Measurements from ENCODE around the gene TNNI2. TPM values are rescaled to one million over a fixed set of nuclear protein-coding genes. Genes with fewer than 3 reads are reported as not detected.

TNNI2 gene
- total RNA-seq, 4 donors from 2014 or later, result 1,499 to 3,728 (median 2,254) TPM

- TF ChIP-seq POLR2A (IDR thresholded peaks at IDR 0.05) (no peak), CTCF (IDR thresholded peaks at IDR 0.05 in 4 of 5, conservative IDR thresholded peaks at IDR 0.05 in 1 of 5) (no peak)
Observed at GRCh38 chr11:1814691-1815090, 24.1 kb upstream of the TNNI2 start.

GRCh38 chr11:1815311-1815710 is 23.5 kb upstream of the TNNI2 start:
- Histone ChIP-seq H3K4me3 (no peak overlapping the region), H3K9me3 (peaks cover 0 to 3% (median 0%) of the 10 kb centered on the region in 3 donors), H3K4me1 (no peaks in the 10 kb centered on the region), H3K27me3 (peaks cover 0 to 9% (median 6%) of the 10 kb centered on the region in 3 donors), H3K27ac (no peak overlapping the region), H3K36me3 (no peaks in the 10 kb centered on the region)
- in situ Hi-C loops (cut with MboI; ENCODE audit: low sequenced_read_pairs in 4 of 4), result no loop called here
- DNase-seq, result no peak
- intact Hi-C loops (cut with DNase I; ENCODE audit: low total_unique reads), result no loop called here
- no peak for ATAC-seq
- TF ChIP-seq POLR2A (IDR thresholded peaks at IDR 0.05), result no peak
- TF ChIP-seq CTCF (IDR thresholded peaks at IDR 0.05 in 4 of 5, conservative IDR thresholded peaks at IDR 0.05 in 1 of 5), result no peak

More at GRCh38 chr11:1814691-1815090, 24.1 kb upstream of the TNNI2 start:
- ATAC-seq (no peak), DNase-seq (no peak)
- Histone ChIP-seq H3K27me3 (peaks cover 0 to 9% (median 6%) of the 10 kb centered on the region in 3 donors), H3K36me3 (no peaks in the 10 kb centered on the region), H3K4me1 (no peaks in the 10 kb centered on the region), H3K4me3 (no peak overlapping the region), H3K9me3 (peaks cover 0 to 3% (median 0%) of the 10 kb centered on the region in 3 donors), H3K27ac (no peak overlapping the region)
- intact Hi-C loops (cut with DNase I; ENCODE audit: low total_unique reads), result no loop called here
- in situ Hi-C loops (cut with MboI; ENCODE audit: low sequenced_read_pairs in 4 of 4), result no loop called here

GRCh38 chr11:1815751-1816150 is 23.0 kb upstream of the TNNI2 start:
- in situ Hi-C loops (cut with MboI; ENCODE audit: low sequenced_read_pairs in 4 of 4) (no loop called here), intact Hi-C loops (cut with DNase I; ENCODE audit: low total_unique reads) (no loop called here)
- peaks cover 0 to 9% (median 6%) of the 10 kb centered on the region in 3 donors for H3K27me3 ChIP-seq
- no peak for DNase-seq
- H3K36me3 ChIP-seq, result no peaks in the 10 kb centered on the region
- TF ChIP-seq POLR2A (IDR thresholded peaks at IDR 0.05) (no peak), CTCF (IDR thresholded peaks at IDR 0.05 in 4 of 5, conservative IDR thresholded peaks at IDR 0.05 in 1 of 5) (no peak)
- H3K9me3 ChIP-seq, result peaks cover 0 to 3% (median 0%) of the 10 kb centered on the region in 3 donors
- no peak for ATAC-seq
- H3K4me3 ChIP-seq, result no peak overlapping the region
- H3K27ac ChIP-seq, result no peak overlapping the region
- no peaks in the 10 kb centered on the region for H3K4me1 ChIP-seq

GRCh38 chr11:1817000-1817399 is 21.8 kb upstream of the TNNI2 start:
- ATAC-seq (no peak), DNase-seq (no peak)
- H3K9me3 ChIP-seq, result peaks cover 0 to 3% (median 0%) of the 10 kb centered on the region in 3 donors
- intact Hi-C loops (cut with DNase I; ENCODE audit: low total_unique reads) (no loop called here), in situ Hi-C loops (cut with MboI; ENCODE audit: low sequenced_read_pairs in 4 of 4) (no loop called here)
- H3K27ac ChIP-seq, result no peak overlapping the region
- TF ChIP-seq POLR2A (IDR thresholded peaks at IDR 0.05) (no peak), CTCF (IDR thresholded peaks at IDR 0.05 in 4 of 5, conservative IDR thresholded peaks at IDR 0.05 in 1 of 5) (no peak)
- no peak overlapping the region for H3K4me3 ChIP-seq
- no peaks in the 10 kb centered on the region for H3K4me1 ChIP-seq
- H3K36me3 ChIP-seq, result no peaks in the 10 kb centered on the region
- peaks cover 0 to 6% (median 4%) of the 10 kb centered on the region in 3 donors for H3K27me3 ChIP-seq

GRCh38 chr11:1817511-1817910 is 21.3 kb upstream of the TNNI2 start:
- Histone ChIP-seq H3K27ac (no peak overlapping the region), H3K4me1 (no peaks in the 10 kb centered on the region), H3K9me3 (peaks cover 0 to 3% (median 0%) of the 10 kb centered on the region in 3 donors), H3K36me3 (no peaks in the 10 kb centered on the region), H3K4me3 (no peak overlapping the region), H3K27me3 (peaks cover 0 to 4% (median 3%) of the 10 kb centered on the region in 3 donors)
- intact Hi-C loops (cut with DNase I; ENCODE audit: low total_unique reads), result no loop called here
- in situ Hi-C loops (cut with MboI; ENCODE audit: low sequenced_read_pairs in 4 of 4), result no loop called here
- TF ChIP-seq CTCF (IDR thresholded peaks at IDR 0.05 in 4 of 5, conservative IDR thresholded peaks at IDR 0.05 in 1 of 5), result no peak
- TF ChIP-seq POLR2A (IDR thresholded peaks at IDR 0.05), result no peak
- DNase-seq, result no peak
- no peak for ATAC-seq

All from gastrocnemius medialis (tissue), 4 donors.